NB4 (cell line): ENCODE data around the gene OPCML.

Source experiments
- MAX ChIP-seq: IDR thresholded peaks from 2 replicates; pipeline ENCODE4 v1.6.1; 2011; ENCODE audit warnings: low read depth, low read length
- MYC ChIP-seq: IDR thresholded peaks from 2 replicates; pipeline ENCODE4 v1.6.1; 2011; ENCODE audit warnings: low read depth, low read length
- POLR2A ChIP-seq: IDR thresholded peaks from 2 replicates; pipeline ENCODE4 v1.6.1; 2011; ENCODE audit warnings: mild to moderate bottlenecking; ENCODE audit not compliant: insufficient read length; ENCODE audit errors: extremely low read depth
- TF ChIP-seq, protein P1 (sequence below): IDR thresholded peaks from one replicate; pipeline ENCODE4 v1.5.1; 2012; ENCODE audit warnings: low read depth, low read length

DNA sequence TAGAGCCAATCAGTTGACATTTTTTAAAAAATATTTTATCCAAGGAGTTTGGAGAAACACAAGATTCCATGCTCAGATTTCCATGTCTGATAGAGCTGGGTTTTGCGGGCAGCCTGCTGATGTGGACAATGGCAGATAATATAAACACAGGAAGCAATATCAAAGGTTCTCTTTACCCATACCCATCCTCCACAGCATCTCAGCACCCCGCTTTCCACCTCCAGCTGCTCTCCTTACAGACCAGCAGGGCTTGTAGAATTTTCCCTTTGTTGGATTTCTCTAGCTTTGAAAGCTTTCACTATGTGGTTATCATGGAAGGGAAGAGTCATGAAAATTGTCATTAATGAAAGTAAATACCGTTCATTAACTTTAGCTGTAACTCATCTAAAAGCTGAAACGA is 746.4 kb downstream of the OPCML start:
- TF ChIP-seq, protein P1, sequence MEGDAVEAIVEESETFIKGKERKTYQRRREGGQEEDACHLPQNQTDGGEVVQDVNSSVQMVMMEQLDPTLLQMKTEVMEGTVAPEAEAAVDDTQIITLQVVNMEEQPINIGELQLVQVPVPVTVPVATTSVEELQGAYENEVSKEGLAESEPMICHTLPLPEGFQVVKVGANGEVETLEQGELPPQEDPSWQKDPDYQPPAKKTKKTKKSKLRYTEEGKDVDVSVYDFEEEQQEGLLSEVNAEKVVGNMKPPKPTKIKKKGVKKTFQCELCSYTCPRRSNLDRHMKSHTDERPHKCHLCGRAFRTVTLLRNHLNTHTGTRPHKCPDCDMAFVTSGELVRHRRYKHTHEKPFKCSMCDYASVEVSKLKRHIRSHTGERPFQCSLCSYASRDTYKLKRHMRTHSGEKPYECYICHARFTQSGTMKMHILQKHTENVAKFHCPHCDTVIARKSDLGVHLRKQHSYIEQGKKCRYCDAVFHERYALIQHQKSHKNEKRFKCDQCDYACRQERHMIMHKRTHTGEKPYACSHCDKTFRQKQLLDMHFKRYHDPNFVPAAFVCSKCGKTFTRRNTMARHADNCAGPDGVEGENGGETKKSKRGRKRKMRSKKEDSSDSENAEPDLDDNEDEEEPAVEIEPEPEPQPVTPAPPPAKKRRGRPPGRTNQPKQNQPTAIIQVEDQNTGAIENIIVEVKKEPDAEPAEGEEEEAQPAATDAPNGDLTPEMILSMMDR = no peak
- TF ChIP-seq POLR2A (no peak), MAX (no peak), MYC (no peak)
